ENCODE data around the gene METRNL. TPM values are rescaled to one million over a fixed set of nuclear protein-coding genes. Genes with fewer than 3 reads are reported as not detected.

METRNL gene
- total RNA-seq, 1 experiment from 2014 or later: 58.7 TPM

- TF ChIP-seq EZH2 (IDR thresholded peaks at IDR 0.05) (no peak), ZFX (IDR thresholded peaks at IDR 0.05) (no peak), CEBPB (IDR thresholded peaks at IDR 0.05; ENCODE audit: low read depth) (no peak), RAD21 (IDR thresholded peaks at IDR 0.05; ENCODE audit: low read depth) (no peak), CTCF (IDR thresholded peaks at IDR 0.05 in 2 of 3, conservative IDR thresholded peaks at IDR 0.05 in 1 of 3; ENCODE audit: borderline replicate concordance in 1 of 3, insufficient read depth in 1 of 3, low read depth in 2 of 3, low read length in 2 of 3) (no peak)
These were observed 21.1 kb upstream of the METRNL start (continued) for GRCh38 chr17:83058266-83058798.

- Histone ChIP-seq H3K9me2 (ENCODE audit: insufficient read depth) (no peaks in the 10 kb centered on the region), H3K27me3 (ENCODE audit: insufficient read depth, low read length) (no peaks in the 10 kb centered on the region), H3K9me3 (ENCODE audit: control insufficient read depth in 1 of 2, insufficient read depth in 1 of 2, low read depth in 1 of 2, low read length in 2 of 2) (no peaks in the 10 kb centered on the region), H4K20me1 (ENCODE audit: insufficient read depth) (no peaks in the 10 kb centered on the region), H3K4me2 (ENCODE audit: low read length) (no peak overlapping the region), H3K4me3 (replicated peaks in 1 of 2; ENCODE audit: low read depth in 1 of 2, low read length in 2 of 2) (no peak overlapping the region), H3K4me1 (ENCODE audit: control insufficient read depth in 1 of 2, insufficient read depth in 2 of 2, low read length in 2 of 2) (peaks cover 4 to 9% of the 10 kb centered on the region in 2 experiments; a peak in 3 of 4 replicates), H3K36me3 (ENCODE audit: control insufficient read depth in 1 of 2, insufficient read depth in 2 of 2, low read length in 2 of 2) (no peaks in the 10 kb centered on the region), H3K79me2 (ENCODE audit: insufficient read depth, low read length) (no peaks in the 10 kb centered on the region), H3K9ac (ENCODE audit: low read length) (no peak overlapping the region), H3K27ac (ENCODE audit: low read depth, low read length) (no peak overlapping the region), H2AFZ (ENCODE audit: low read depth, low read length, poor library complexity, severe bottlenecking) (no peak overlapping the region)
- no TSS peak for BruUV-seq (replicated peaks)
- intact Hi-C loops (cut with micrococcal nuclease): no loop called here
- CTCF ChIA-PET: no interaction called here
- no peak for DNase-seq (ENCODE audit: low read depth, low spot score)
- POLR2A ChIA-PET: no interaction called here
- no peak for ATAC-seq
- RAD21 ChIA-PET (ENCODE audit: low non-redundant PET in 1 of 2, low total read pairs in 2 of 2, uncharacterized antibody in 2 of 2, unreplicated experiment in 2 of 2): no interaction called here
- TF ChIP-seq REST (IDR thresholded peaks at IDR 0.05; ENCODE audit: low read depth): no peak
- TF ChIP-seq FOSL1 (IDR thresholded peaks at IDR 0.05; ENCODE audit: low read depth): no peak
- TF ChIP-seq ZFX (IDR thresholded peaks at IDR 0.05): no peak
- no peak for TF ChIP-seq CEBPB (IDR thresholded peaks at IDR 0.05; ENCODE audit: low read depth)
- TF ChIP-seq CTCF (IDR thresholded peaks at IDR 0.05 in 2 of 3, conservative IDR thresholded peaks at IDR 0.05 in 1 of 3; ENCODE audit: borderline replicate concordance in 1 of 3, insufficient read depth in 1 of 3, low read depth in 2 of 3, low read length in 2 of 3): no peak
- no peak for TF ChIP-seq POLR2A (IDR thresholded peaks at IDR 0.05; ENCODE audit: borderline replicate concordance, extremely low read depth, insufficient read depth, insufficient read length)
- TF ChIP-seq MAX (IDR thresholded peaks at IDR 0.05): no peak
- TF ChIP-seq POLR2AphosphoS5 (IDR thresholded peaks at IDR 0.05; ENCODE audit: low read depth, low read length): no peak
- no peak for TF ChIP-seq EGR1 (IDR thresholded peaks at IDR 0.05; ENCODE audit: low read depth)
- no peak for TF ChIP-seq SP1 (IDR thresholded peaks at IDR 0.05; ENCODE audit: low read depth)
- TF ChIP-seq YY1 (IDR thresholded peaks at IDR 0.05; ENCODE audit: extremely low read depth, insufficient replicate concordance, low read depth, low read length): no peak
- TF ChIP-seq TCF7L2 (IDR thresholded peaks at IDR 0.05; ENCODE audit: borderline replicate concordance, extremely low read depth, insufficient read depth, insufficient read length): no peak
- no peak for TF ChIP-seq SRF (IDR thresholded peaks at IDR 0.05; ENCODE audit: low read depth)
- no peak for TF ChIP-seq RAD21 (IDR thresholded peaks at IDR 0.05; ENCODE audit: low read depth)
- no peak for TF ChIP-seq EZH2 (IDR thresholded peaks at IDR 0.05)
- TF ChIP-seq ZNF274 (IDR thresholded peaks at IDR 0.05; ENCODE audit: low read depth, low read length): no peak
- TF ChIP-seq ATF3 (IDR thresholded peaks at IDR 0.05): no peak
These were observed 17.8 kb upstream of the METRNL start for GRCh38 chr17:83061586-83061985.
